ENCODE results near the gene HIVEP3.

The HIVEP3 gene

GRCh38 chr1:41545996-41546832 lies 372.5 kb downstream of the HIVEP3 start:
- DNase-seq (ENCODE audit: extremely low read depth in 1 of 2, low read depth in 1 of 2) = no peak

- DNase-seq (ENCODE audit: extremely low read depth in 1 of 2, low read depth in 1 of 2) = no peak
Observed at GRCh38 chr1:41542196-41542930, 376.4 kb downstream of the HIVEP3 start.

- no peak for DNase-seq (ENCODE audit: extremely low read depth in 1 of 2, low read depth in 1 of 2)
Observed at GRCh38 chr1:41541592-41541952, 377.1 kb downstream of the HIVEP3 start.

GRCh38 chr1:41540886-41541591 lies 377.7 kb downstream of the HIVEP3 start:
- no peak for DNase-seq (ENCODE audit: extremely low read depth in 1 of 2, low read depth in 1 of 2)

- DNase-seq (ENCODE audit: extremely low read depth in 1 of 2, low read depth in 1 of 2) = no peak
Observed at GRCh38 chr1:41539999-41540398, 378.7 kb downstream of the HIVEP3 start.

GRCh38 chr1:41539418-41539805 lies 379.3 kb downstream of the HIVEP3 start:
- no peak for DNase-seq (ENCODE audit: extremely low read depth in 1 of 2, low read depth in 1 of 2)

GRCh38 chr1:41538741-41539417 lies 379.8 kb downstream of the HIVEP3 start:
- no peak for DNase-seq (ENCODE audit: extremely low read depth in 1 of 2, low read depth in 1 of 2)

GRCh38 chr1:41537788-41538351 lies 380.9 kb downstream of the HIVEP3 start:
- DNase-seq (ENCODE audit: extremely low read depth in 1 of 2, low read depth in 1 of 2) = no peak

- no peak for DNase-seq (ENCODE audit: extremely low read depth in 1 of 2, low read depth in 1 of 2)
Observed at GRCh38 chr1:41537251-41537650, 381.5 kb downstream of the HIVEP3 start.

GRCh38 chr1:41536361-41536802 lies 382.3 kb downstream of the HIVEP3 start:
- no peak for DNase-seq (ENCODE audit: extremely low read depth in 1 of 2, low read depth in 1 of 2)

GRCh38 chr1:41535716-41536115 lies 383.0 kb downstream of the HIVEP3 start:
- DNase-seq (ENCODE audit: extremely low read depth in 1 of 2, low read depth in 1 of 2) = no peak

- DNase-seq (ENCODE audit: extremely low read depth in 1 of 2, low read depth in 1 of 2) = no peak
Observed at GRCh38 chr1:41535276-41535675, 383.4 kb downstream of the HIVEP3 start.

- DNase-seq (ENCODE audit: extremely low read depth in 1 of 2, low read depth in 1 of 2) = no peak
Observed at GRCh38 chr1:41534181-41535076, 384.3 kb downstream of the HIVEP3 start.

- no peak for DNase-seq (ENCODE audit: extremely low read depth in 1 of 2, low read depth in 1 of 2)
Observed at GRCh38 chr1:41533731-41534080, 385.0 kb downstream of the HIVEP3 start.

GRCh38 chr1:41533016-41533730 lies 385.5 kb downstream of the HIVEP3 start:
- DNase-seq (ENCODE audit: extremely low read depth in 1 of 2, low read depth in 1 of 2) = no peak

GRCh38 chr1:41532206-41532975 lies 386.3 kb downstream of the HIVEP3 start:
- no peak for DNase-seq (ENCODE audit: extremely low read depth in 1 of 2, low read depth in 1 of 2)

- DNase-seq (ENCODE audit: extremely low read depth in 1 of 2, low read depth in 1 of 2) = no peak
Observed at GRCh38 chr1:41530411-41530810, 388.3 kb downstream of the HIVEP3 start.

GRCh38 chr1:41529621-41530395 lies 388.9 kb downstream of the HIVEP3 start:
- DNase-seq (ENCODE audit: extremely low read depth in 1 of 2, low read depth in 1 of 2) = no peak
